Naive thymus-derived CD8-positive, alpha-beta T cell (primary cell): ENCODE measurements around the gene RPL26. TPM values are rescaled to one million over a fixed set of nuclear protein-coding genes. Genes with fewer than 3 reads are reported as not detected.
A peak's percentile ranks its signal among the peaks of the same experiment; 100 is the strongest.

Source experiments
- ATAC-seq, 2 donors: fragments of 150-1000 bp; cut with Tn5 transposase in 1 of 2; sonication (Bioruptor Pico), chemical (Tn5 transposase) in 1 of 2; 1 replicate in 1 of 2; 2 replicates in 1 of 2; pipeline ENCODE4 v1.10.0; 2021; ENCODE audit warnings: mild to moderate bottlenecking in 2 of 2, moderate library complexity in 2 of 2
- POLR2A ChIA-PET: fragments of 350-600 bp; sonication (Branson Sonifier 250); formaldehyde crosslinking; loops from one replicate; lab custom pipeline; 2021; ENCODE audit warnings: antibody characterized with exemption; lab: Charles Lee
- DNase-seq, 10 donors: peaks; one replicate each; pipeline versions ENCODE4 v3.0.0 to v3.0.0-alpha.2; 2020 to 2022
- H3K27ac Mint-ChIP-seq, 10 donors: one replicate each; pipeline ENCODE4 v1.8.0; 2020 to 2022; ENCODE audit warnings: mild to moderate bottlenecking in 10 of 10, mixed read lengths in 10 of 10, moderate library complexity in 4 of 10, inconsistent platforms in 1 of 10
- H3K27me3 Mint-ChIP-seq, 5 donors: one replicate each; pipeline ENCODE4 v1.8.0; 2021 to 2022; ENCODE audit warnings: mixed read lengths in 5 of 5
- H3K36me3 Mint-ChIP-seq, 3 donors: one replicate each; pipeline ENCODE4 v1.8.0; 2020 to 2022; ENCODE audit warnings: mixed read lengths in 3 of 3, mild to moderate bottlenecking in 2 of 3, inconsistent platforms in 1 of 3
- H3K4me1 Mint-ChIP-seq, 4 donors: one replicate each; pipeline ENCODE4 v1.8.0; 2021 to 2022; ENCODE audit warnings: mixed read lengths in 4 of 4
- H3K4me3 Mint-ChIP-seq, 10 donors: one replicate each; pipeline ENCODE4 v1.8.0; 2020 to 2022; ENCODE audit warnings: mild to moderate bottlenecking in 10 of 10, mixed read lengths in 10 of 10, moderate library complexity in 6 of 10, inconsistent platforms in 1 of 10
- H3K9me3 Mint-ChIP-seq, 9 donors: one replicate each; pipeline ENCODE4 v1.8.0; 2020 to 2022; ENCODE audit warnings: mixed read lengths in 9 of 9, mild to moderate bottlenecking in 3 of 9, inconsistent platforms in 1 of 9, moderate library complexity in 1 of 9
- polyA plus RNA-seq, 3 donors: library from polyadenylated mRNA; unstranded; fragments of 300-500 nt; fragmentation: Illumina TruSeq; gene quantifications; one replicate each; pipeline ENCODE4 v1.2.3, GENCODE V29; 2021
- total RNA-seq, 8 experiments: library from RNA in 2 of 8; stranded (reverse) in 2 of 8; gene quantifications; one replicate each; pipeline ENCODE4 v1.2.3 and lab custom pipeline; 2021 to 2026

The RPL26 gene
- total RNA-seq (1,000 to 10,000 TPM; 2,896 to 2,977 TPM), polyA plus RNA-seq (1,000 to 10,000 TPM; 1,685 to 2,097 (median 2,039) TPM), total RNA-seq (lab: John Stamatoyannopoulos, UW) (106 to 420 (median 147) reads per million in 6 experiments)

DNA sequence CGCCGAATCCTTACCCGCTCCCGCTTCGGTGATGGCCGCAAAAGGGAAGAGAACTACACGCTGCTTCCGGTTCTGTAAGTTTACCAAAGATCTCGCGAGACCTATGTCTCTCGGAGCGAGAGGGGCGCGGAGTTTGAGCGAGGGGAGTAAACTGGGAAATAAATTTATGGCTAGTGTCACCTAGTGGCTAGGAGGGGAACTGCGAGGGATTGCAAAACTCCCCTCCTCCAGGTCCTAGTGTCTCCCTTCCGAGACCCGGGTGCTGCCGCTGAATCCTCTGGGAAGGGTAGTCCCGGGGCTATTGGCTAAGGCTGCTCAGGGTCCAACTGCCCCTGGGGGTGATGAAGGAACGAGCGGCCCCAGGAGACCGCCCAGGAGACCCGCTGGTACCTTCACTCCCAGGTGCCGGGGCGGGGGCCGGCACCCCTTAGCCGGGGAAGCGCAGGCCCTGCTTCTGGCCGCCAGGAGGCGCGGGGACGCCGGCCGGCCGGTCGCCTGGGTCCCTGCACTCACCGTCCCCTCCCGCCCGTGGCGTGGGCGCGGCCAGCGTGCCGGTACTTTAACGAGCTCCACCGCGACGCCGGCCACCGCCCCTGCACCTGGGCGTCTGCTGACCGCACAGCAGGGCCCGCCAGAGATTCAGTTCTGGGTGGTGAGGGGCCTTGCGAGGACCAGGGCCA, at the start of gene RPL26:
TSS of gene RPL26 (minus strand) at position 51 of the 680 bp plus-strand sequence. CDS start 883 bp downstream, outside the sequence.
- POLR2A ChIA-PET = interaction anchor here (0.6 to 1.5 kb wide), 11 partner anchors 9 to 541 kb away, joined by 3 to 11 read pairs (median 6); partner anchors contain the start of genes CTC1, NDEL1 and SLC25A35
- H3K4me1 Mint-ChIP-seq = peaks cover 20 to 75% (median 67%) of the 10 kb centered on the region in 4 donors
- H3K36me3 Mint-ChIP-seq = peaks cover 12 to 44% (median 15%) of the 10 kb centered on the region in 3 donors
- DNase-seq = peak; percentile 82 to 100 (median 96)
- H3K9me3 Mint-ChIP-seq = no peaks in the 10 kb centered on the region
- H3K4me3 Mint-ChIP-seq = peak within 1 kb of the TSS; percentile 92 to 100 (median 98)
- H3K27me3 Mint-ChIP-seq = no peaks in the 10 kb centered on the region
- ATAC-seq = peak; percentile 87 to 91
- H3K27ac Mint-ChIP-seq = peak within 1 kb of the TSS; percentile 93 to 99 (median 96)

DNA sequence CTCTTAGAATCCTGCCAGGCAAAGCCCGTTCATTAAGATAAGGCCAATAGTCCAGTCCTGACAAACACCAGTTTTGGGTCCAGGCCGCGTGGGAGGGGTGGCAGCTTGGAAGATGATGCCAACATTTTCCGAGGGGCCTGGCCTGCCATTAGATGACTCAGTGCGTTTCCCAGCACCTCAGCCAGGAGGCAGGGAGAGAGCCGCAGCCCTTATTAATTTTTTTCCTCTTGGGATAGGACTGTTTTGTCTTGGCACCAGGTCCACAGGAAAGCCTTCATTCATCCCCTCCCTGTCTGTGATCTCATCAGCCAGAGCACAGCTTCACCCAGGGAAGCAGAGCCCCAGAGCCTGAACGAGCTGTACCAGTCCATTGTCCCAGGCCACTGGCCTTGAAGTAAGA, 48.0 kb upstream of the RPL26 start:
- H3K9me3 Mint-ChIP-seq = no peaks in the 10 kb centered on the region
- peaks cover 0 to 7% (median 2%) of the 10 kb centered on the region in 4 donors for H3K4me1 Mint-ChIP-seq
- H3K4me3 Mint-ChIP-seq = no peak overlapping the region
- no peaks in the 10 kb centered on the region for H3K36me3 Mint-ChIP-seq
- POLR2A ChIA-PET = interaction anchor here (0.6 kb wide), 1 partner anchor 467 kb away, joined by 3 read pairs; no protein-coding TSS in a partner anchor
- ATAC-seq (no peak), DNase-seq (no peak)
- peaks cover 0 to 3% (median 2%) of the 10 kb centered on the region in 5 donors for H3K27me3 Mint-ChIP-seq
- no peak overlapping the region for H3K27ac Mint-ChIP-seq

DNA sequence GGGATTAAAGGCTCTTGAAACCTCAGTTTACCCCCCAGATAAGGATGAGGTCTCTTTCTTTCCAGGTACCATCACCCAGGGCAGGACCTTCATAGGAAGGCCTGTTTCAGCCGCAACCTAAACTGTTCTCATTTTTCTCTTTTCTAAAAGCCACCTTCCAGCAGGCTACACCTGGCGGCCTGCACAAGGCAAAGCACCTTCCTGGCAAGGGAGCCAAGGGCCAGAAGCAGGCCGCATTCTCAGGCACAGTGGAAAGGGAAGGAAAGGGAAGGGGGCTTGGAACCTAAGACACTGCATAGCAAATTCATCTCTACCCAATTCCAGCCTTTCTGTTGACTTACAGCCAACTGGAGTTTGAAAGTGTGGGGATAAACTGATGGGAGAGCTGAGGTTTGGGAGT, 43.8 kb upstream of the RPL26 start:
- H3K4me1 Mint-ChIP-seq = peaks cover 0 to 1% (median 0%) of the 10 kb centered on the region in 4 donors
- peaks cover 3 to 17% (median 10%) of the 10 kb centered on the region in 5 donors for H3K27me3 Mint-ChIP-seq
- DNase-seq = no peak
- ATAC-seq = no peak
- H3K27ac Mint-ChIP-seq = no peak overlapping the region
- peaks cover 0 to 2% (median 0%) of the 10 kb centered on the region in 9 donors for H3K9me3 Mint-ChIP-seq
- POLR2A ChIA-PET = no interaction called here
- no peaks in the 10 kb centered on the region for H3K36me3 Mint-ChIP-seq
- no peak overlapping the region for H3K4me3 Mint-ChIP-seq

DNA sequence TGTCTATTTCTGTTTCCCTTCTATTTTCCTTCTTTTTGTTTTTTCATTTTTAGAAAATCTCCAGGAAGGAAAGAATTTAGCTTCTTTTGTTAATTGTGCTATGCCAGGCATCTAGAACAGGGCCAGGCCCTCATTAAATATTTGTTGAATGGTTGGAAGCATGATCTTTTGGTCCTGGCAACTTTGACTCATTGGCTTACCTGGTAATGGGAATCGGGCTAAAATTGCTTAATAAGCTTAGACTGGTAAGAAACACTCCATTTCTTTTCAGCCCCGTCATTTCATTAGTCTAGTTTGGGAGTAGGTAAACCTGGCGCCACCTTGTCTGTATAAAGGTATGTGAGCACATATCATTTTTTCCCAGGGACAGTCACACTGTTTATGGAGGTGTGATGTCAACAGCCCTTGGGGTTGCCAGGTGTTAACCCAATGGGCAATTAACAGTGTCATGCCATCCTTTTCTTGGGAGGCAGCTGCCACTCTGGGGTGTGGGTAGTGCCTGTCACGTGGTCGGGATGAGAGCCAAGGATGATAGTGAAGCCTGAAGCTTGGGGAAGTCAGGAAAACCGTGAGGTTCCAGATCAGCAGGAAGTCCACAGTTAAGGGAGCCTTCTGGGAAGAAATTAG, 43.2 kb upstream of the RPL26 start:
- ATAC-seq = no peak
- Mint-ChIP-seq H3K27ac (no peak overlapping the region), H3K36me3 (no peaks in the 10 kb centered on the region), H3K27me3 (peaks cover 6 to 23% (median 10%) of the 10 kb centered on the region in 5 donors), H3K4me3 (no peak overlapping the region), H3K4me1 (peaks cover 0 to 1% (median 0%) of the 10 kb centered on the region in 4 donors), H3K9me3 (peaks cover 0 to 2% (median 0%) of the 10 kb centered on the region in 9 donors)
- no peak for DNase-seq
- POLR2A ChIA-PET = no interaction called here

DNA sequence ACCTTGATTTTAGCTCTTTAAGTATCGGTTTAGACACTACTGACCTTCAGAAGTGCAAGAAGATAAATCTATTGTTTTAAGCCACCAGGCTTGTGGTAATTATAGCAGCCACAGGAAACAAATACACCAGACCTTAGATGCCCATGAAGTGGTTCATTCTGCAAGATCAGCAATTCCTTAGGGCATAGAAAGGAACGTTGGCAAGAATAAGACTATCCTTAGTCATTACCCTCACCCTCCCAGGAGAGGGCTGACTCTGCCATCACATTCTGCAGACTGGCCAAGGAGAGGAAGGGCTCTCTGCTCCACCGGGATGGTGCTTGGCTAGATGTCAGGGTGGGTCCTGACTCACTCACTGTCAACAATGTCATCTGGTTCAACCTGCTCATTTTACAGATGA, 38.6 kb upstream of the RPL26 start:
- peaks cover 0 to 2% (median 0%) of the 10 kb centered on the region in 9 donors for H3K9me3 Mint-ChIP-seq
- DNase-seq (no peak), ATAC-seq (no peak)
- POLR2A ChIA-PET = no interaction called here
- H3K27me3 Mint-ChIP-seq = peaks cover 12 to 57% (median 30%) of the 10 kb centered on the region in 5 donors
- H3K4me1 Mint-ChIP-seq = peaks cover 0 to 1% (median 0%) of the 10 kb centered on the region in 4 donors
- H3K27ac Mint-ChIP-seq = peak overlapping the region in 1 of 10 donors; percentile 40
- no peak overlapping the region for H3K4me3 Mint-ChIP-seq
- no peaks in the 10 kb centered on the region for H3K36me3 Mint-ChIP-seq

DNA sequence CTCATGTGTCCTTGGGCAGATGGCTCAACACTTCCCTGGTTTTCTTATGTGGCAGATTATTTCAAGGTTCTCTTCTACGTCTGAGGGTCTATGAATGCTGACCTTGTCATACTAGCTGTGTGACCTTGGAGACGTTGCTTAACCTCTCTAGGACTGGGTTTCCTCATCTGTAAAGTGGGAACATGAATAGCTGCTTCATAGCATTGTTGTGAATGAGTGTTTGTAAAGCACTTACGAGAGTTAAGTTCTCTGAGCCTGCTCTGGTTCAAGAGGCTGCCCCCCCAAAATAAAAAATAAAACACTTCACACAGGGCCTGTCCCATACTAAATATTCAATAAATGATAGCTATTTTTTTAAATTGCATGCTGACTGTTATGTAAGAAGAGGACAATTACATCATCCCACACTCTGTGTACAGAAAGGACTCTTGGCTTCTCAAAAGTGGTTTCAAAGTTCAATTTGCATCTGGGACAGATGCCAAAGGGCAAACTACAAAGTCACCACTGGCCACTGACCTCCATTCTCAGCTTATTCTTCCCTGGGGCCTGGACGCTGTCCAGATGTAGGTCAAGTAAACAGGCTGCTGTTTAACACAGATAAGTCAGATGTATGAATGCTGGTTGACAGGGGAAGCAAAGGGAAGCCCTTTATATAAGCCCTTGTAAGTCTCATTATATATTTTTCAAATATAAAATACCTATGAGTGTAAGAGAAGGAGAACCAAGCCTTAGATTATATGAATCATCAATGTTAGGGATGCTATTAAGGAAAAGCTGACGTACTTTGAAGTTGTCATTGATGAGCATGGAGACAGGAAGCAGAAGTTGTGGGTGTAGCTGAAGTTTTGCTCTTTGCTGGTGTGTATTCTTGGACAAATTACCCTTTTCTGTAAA, 37.3 kb upstream of the RPL26 start:
- Mint-ChIP-seq H3K27me3 (peaks cover 12 to 63% (median 34%) of the 10 kb centered on the region in 5 donors), H3K4me1 (peaks cover 0 to 1% (median 0%) of the 10 kb centered on the region in 4 donors), H3K27ac (peak overlapping the region in 1 of 10 donors; percentile 34), H3K36me3 (no peaks in the 10 kb centered on the region), H3K4me3 (no peak overlapping the region), H3K9me3 (peaks cover 0 to 2% (median 0%) of the 10 kb centered on the region in 9 donors)
- POLR2A ChIA-PET = interaction anchor here (0.6 kb wide), 1 partner anchor 13 kb away, joined by 3 read pairs; no protein-coding TSS in a partner anchor
- ATAC-seq = no peak
- no peak for DNase-seq

DNA sequence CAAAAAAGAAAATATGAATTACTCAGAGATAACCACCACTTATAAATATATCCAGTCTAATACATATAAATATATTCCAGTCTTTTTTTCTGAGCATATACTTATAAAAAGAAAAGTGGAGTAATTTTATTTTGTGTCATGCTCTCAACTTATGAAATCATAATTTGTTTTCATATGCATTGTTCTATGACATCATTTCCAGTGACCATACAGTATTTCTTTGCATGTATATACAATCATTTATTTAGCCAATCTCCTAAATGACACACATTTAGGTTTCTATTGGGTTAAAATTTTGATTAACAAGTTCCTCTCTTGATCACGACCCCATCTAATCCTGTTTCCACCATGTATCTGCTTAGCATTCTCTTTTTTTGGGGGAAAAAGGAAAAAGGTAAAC, 36.3 kb upstream of the RPL26 start:
- Mint-ChIP-seq H3K36me3 (no peaks in the 10 kb centered on the region), H3K4me1 (peaks cover 0 to 1% (median 0%) of the 10 kb centered on the region in 4 donors), H3K27me3 (peaks cover 8 to 63% (median 30%) of the 10 kb centered on the region in 5 donors), H3K9me3 (no peaks in the 10 kb centered on the region), H3K27ac (no peak overlapping the region), H3K4me3 (no peak overlapping the region)
- no peak for DNase-seq
- ATAC-seq = no peak
- POLR2A ChIA-PET = no interaction called here

DNA sequence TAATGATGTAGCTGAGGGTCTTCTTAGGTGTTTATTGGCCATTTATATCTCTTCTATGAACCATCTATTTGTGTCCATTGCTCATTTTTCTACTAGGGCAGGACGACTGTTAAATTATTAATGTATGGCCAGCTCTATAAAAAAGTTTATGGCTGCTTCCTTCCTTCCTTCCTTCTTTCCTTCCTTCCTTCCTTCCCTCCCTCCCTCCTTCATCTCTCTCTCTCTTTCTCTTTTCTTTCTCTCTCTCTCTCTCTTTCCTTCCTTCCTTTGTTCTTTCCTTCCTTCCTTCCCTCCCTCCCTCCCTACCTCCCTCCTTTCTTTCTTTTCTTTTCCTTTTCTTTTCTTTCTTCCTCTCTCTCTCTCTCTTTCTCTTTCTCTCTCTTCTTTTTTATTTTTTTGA, 35.5 kb upstream of the RPL26 start:
- ATAC-seq (no peak), DNase-seq (no peak)
- Mint-ChIP-seq H3K36me3 (no peaks in the 10 kb centered on the region), H3K27me3 (peaks cover 8 to 63% (median 29%) of the 10 kb centered on the region in 5 donors), H3K4me1 (peaks cover 2 to 3% (median 2%) of the 10 kb centered on the region in 4 donors), H3K9me3 (no peaks in the 10 kb centered on the region), H3K27ac (peak overlapping the region in 1 of 10 donors; percentile 78), H3K4me3 (no peak overlapping the region)
- POLR2A ChIA-PET = no interaction called here

DNA sequence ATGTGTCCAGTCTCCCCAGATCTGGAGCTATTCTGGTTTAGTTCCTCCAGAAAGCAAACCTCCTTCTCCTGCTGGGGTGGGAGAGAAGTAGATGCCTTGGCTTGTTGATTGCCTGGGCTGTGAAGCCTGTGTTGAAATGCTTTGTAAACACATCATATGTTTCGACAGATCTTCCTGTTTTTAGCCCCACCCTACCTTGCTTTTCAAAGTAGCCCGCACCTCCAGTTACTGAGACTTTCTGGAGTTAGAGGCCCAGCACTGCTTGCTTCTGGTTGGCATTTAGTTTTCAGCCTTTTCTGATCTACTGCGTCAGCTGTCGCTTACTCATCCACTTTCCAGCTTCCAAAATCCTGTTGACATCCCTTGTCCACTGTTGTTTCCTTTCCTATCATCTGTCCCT, 34.8 kb upstream of the RPL26 start:
- Mint-ChIP-seq H3K27me3 (peaks cover 8 to 62% (median 24%) of the 10 kb centered on the region in 5 donors), H3K27ac (no peak overlapping the region), H3K36me3 (no peaks in the 10 kb centered on the region), H3K4me1 (peaks cover 7 to 9% (median 9%) of the 10 kb centered on the region in 4 donors), H3K9me3 (no peaks in the 10 kb centered on the region), H3K4me3 (no peak overlapping the region)
- no peak for ATAC-seq
- POLR2A ChIA-PET = no interaction called here
- no peak for DNase-seq

DNA sequence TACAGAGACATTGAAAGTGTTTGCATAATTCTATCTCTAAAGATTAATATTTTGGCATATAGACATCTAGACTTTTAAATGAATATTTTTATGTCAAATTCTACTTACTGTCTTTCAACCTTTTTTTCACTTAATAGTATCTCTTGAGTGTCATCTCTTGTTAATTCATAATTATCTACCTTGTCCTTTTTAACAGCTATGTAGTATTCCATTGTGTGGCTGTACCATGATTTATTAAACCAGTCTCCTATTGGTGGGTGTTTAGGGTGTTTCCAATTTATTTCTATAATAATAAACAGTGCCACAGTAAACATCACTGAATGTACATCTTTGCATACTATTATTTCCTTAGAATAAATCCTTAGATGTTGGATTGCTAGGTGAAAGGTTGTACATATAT, 30.9 kb upstream of the RPL26 start:
- H3K27me3 Mint-ChIP-seq = peaks cover 5 to 29% (median 16%) of the 10 kb centered on the region in 5 donors
- no peak overlapping the region for H3K27ac Mint-ChIP-seq
- DNase-seq = no peak
- H3K4me3 Mint-ChIP-seq = no peak overlapping the region
- POLR2A ChIA-PET = no interaction called here
- H3K36me3 Mint-ChIP-seq = no peaks in the 10 kb centered on the region
- no peaks in the 10 kb centered on the region for H3K9me3 Mint-ChIP-seq
- peaks cover 10 to 19% (median 17%) of the 10 kb centered on the region in 4 donors for H3K4me1 Mint-ChIP-seq
- no peak for ATAC-seq

DNA sequence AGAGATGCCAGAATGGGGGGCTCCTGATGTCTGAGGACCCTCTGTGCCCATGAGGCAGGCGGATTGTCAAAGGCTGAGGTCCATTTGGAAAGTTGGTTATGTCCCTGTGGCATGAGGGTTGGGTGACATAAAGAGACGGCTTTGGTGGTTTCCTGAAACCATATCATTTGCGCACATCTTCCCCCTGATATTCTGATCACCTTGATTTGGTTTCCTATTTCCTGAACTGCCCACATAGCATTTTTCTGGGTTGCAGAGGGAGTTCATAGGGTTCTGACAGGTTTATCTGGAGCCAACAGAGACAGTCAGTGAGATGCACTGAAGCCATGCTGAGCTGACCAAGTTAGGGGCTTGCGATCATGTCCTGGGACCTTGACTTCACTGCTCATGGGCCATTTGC, 30.3 kb upstream of the RPL26 start:
- DNase-seq = peak in 1 of 10 donors; percentile 15
- no peaks in the 10 kb centered on the region for H3K9me3 Mint-ChIP-seq
- H3K27me3 Mint-ChIP-seq = peaks cover 6 to 26% (median 12%) of the 10 kb centered on the region in 5 donors
- H3K36me3 Mint-ChIP-seq = no peaks in the 10 kb centered on the region
- H3K4me3 Mint-ChIP-seq = no peak overlapping the region
- peaks cover 10 to 19% (median 17%) of the 10 kb centered on the region in 4 donors for H3K4me1 Mint-ChIP-seq
- peak in 1 of 2 donors; percentile 77 for ATAC-seq
- H3K27ac Mint-ChIP-seq = peak overlapping the region in 3 of 10 donors; percentile 46 to 77 (median 73)
- POLR2A ChIA-PET = no interaction called here

DNA sequence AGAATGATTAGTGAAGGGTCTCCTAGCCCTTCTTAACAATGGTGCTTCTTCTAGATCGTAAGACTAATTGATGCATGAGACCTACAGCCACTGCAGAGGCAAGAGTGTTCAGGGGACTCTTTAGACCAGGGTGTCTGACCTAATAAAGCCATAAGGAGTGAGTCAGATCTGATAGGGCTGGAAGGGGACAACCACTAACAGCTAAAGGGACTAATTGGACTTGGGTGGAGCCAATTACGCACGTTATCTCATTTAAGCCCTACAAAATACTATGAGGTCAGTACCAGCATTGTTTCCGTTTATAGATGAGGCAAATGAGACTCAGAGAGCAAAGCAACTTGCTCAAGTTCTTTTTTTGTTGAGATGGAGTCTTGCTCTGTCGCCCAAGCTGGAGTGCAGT, 29.1 kb upstream of the RPL26 start:
- POLR2A ChIA-PET = no interaction called here
- Mint-ChIP-seq H3K9me3 (no peaks in the 10 kb centered on the region), H3K4me3 (no peak overlapping the region), H3K27ac (peak overlapping the region in 1 of 10 donors; percentile 59), H3K27me3 (peaks cover 5 to 20% (median 10%) of the 10 kb centered on the region in 5 donors), H3K36me3 (no peaks in the 10 kb centered on the region), H3K4me1 (peaks cover 10 to 19% (median 17%) of the 10 kb centered on the region in 4 donors)
- DNase-seq (no peak), ATAC-seq (no peak)
